Germinal center (tissue), 1 donor: ENCODE measurements around the gene TMCO4.

ENCODE experiments used
- DNase-seq: peaks from one replicate; pipeline ENCODE4 v3.0.0; 2012; ENCODE audit warnings: mixed read lengths, low spot score

TMCO4 gene

GRCh38 chr1:19715334-19716203 lies 84.1 kb downstream of the TMCO4 start:
- DNase-seq: peak; percentile 89

- no peak for DNase-seq
Measured at GRCh38 chr1:19712928-19713327, 86.8 kb downstream of the TMCO4 start.

- DNase-seq: no peak
Measured at GRCh38 chr1:19710825-19711611, 88.7 kb downstream of the TMCO4 start.

- DNase-seq: no peak
Measured at GRCh38 chr1:19709260-19709793, 90.4 kb downstream of the TMCO4 start.

GRCh38 chr1:19708567-19709110 lies 91.1 kb downstream of the TMCO4 start:
- no peak for DNase-seq

- no peak for DNase-seq
Measured at GRCh38 chr1:19706136-19706535, 93.6 kb downstream of the TMCO4 start.

- no peak for DNase-seq
Measured at GRCh38 chr1:19705464-19705863, 94.3 kb downstream of the TMCO4 start.

- peak; percentile 77 for DNase-seq
Measured at GRCh38 chr1:19704247-19705113, 95.2 kb downstream of the TMCO4 start.

- no peak for DNase-seq
Measured at GRCh38 chr1:19703280-19703679, 96.4 kb downstream of the TMCO4 start.

- no peak for DNase-seq
Measured at GRCh38 chr1:19700079-19700777, 99.5 kb downstream of the TMCO4 start.

GRCh38 chr1:19698181-19698580 lies 101.5 kb downstream of the TMCO4 start:
- DNase-seq: peak; percentile 81

- DNase-seq: no peak
Measured at GRCh38 chr1:19696820-19697219, 102.9 kb downstream of the TMCO4 start.

- DNase-seq: no peak
Measured at GRCh38 chr1:19695772-19696171, 103.9 kb downstream of the TMCO4 start.

- no peak for DNase-seq
Measured at GRCh38 chr1:19694298-19694697, 105.4 kb downstream of the TMCO4 start.

- no peak for DNase-seq
Measured at GRCh38 chr1:19690342-19690741, 109.4 kb downstream of the TMCO4 start.

- DNase-seq: no peak
Measured at GRCh38 chr1:19689856-19690255, 109.9 kb downstream of the TMCO4 start.

- no peak for DNase-seq
Measured at GRCh38 chr1:19689085-19689757, 110.5 kb downstream of the TMCO4 start.

- no peak for DNase-seq
Measured at GRCh38 chr1:19688041-19688842, 111.5 kb downstream of the TMCO4 start.

- DNase-seq: no peak
Measured at GRCh38 chr1:19687414-19687813, 112.3 kb downstream of the TMCO4 start.

- no peak for DNase-seq
Measured at GRCh38 chr1:19685994-19686393, 113.7 kb downstream of the TMCO4 start.
